OCI-M2 (cell line): ENCODE results near the gene TBC1D22B.
"Not testable (repeated sequence)": the region's sequence is repeated elsewhere in the genome, so short reads cannot be mapped to it uniquely, and the experiment has no call there.

Experiments used
- DNase-seq: peaks from one replicate; lab custom pipeline; 2025; ENCODE audit not compliant: unreplicated experiment; lab: John Stamatoyannopoulos, UW

TBC1D22B gene

DNA sequence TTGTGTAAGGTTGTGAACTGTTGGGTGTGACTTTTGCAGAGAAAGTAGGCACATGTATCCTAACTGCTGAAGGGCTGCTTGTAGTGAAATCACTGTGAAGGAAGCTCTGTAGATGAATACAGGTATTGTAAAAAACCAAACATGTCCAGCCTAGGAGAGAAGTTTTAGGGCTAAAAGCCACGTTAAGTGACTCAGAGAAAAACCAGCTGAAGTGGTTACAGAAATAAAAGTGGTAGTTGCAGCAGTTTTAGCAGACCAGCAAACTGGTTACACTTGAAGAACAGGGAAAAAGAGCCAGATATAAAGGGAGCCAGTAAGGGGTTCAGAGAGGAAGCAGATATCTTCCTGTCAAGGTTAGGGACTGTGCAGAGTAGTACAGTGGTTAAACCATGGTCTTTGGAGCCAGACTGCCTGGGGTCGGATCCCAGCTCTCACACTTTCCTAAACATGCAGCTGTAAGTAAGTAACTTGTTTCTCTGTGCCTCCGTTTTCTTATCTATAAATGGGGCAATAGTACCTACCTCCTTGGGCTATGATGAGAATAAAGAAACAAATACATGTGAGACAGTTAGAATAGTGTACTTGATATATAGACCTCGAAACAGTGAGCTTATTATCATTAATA is 62.4 kb downstream of the TBC1D22B start:
- DNase-seq, result no peak

GRCh38 chr6:37320646-37321045 is 63.1 kb downstream of the TBC1D22B start:
- DNase-seq, result no peak

- no peak for DNase-seq
Observed at GRCh38 chr6:37321101-37321500, 63.5 kb downstream of the TBC1D22B start.

- no peak for DNase-seq
Observed at GRCh38 chr6:37321516-37322415, 64.2 kb downstream of the TBC1D22B start.

- no peak for DNase-seq
Observed at GRCh38 chr6:37323580-37323979, 66.0 kb downstream of the TBC1D22B start.

- DNase-seq, result no peak
Observed at GRCh38 chr6:37324131-37325033, 66.8 kb downstream of the TBC1D22B start.

DNA sequence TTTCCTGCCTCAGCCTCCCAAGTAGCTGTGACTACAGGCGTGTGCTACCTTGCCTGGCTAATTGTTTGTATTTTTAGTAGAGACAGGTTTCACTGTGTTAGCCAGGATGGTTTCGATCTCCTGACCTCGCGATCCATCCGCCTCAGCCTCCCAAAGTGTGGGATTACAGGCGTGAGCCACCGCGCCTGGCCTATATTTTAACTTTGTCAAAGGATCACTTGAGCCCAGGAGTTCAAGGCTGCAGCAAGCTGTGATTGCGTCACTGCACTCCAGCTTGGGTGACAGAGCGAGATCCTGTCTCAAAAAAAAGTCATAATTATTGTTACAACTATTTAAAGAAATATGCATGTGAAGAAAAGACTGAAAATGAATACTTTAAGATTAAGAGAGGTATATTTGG is 72.8 kb downstream of the TBC1D22B start:
- not testable (repeated sequence) for DNase-seq

DNA sequence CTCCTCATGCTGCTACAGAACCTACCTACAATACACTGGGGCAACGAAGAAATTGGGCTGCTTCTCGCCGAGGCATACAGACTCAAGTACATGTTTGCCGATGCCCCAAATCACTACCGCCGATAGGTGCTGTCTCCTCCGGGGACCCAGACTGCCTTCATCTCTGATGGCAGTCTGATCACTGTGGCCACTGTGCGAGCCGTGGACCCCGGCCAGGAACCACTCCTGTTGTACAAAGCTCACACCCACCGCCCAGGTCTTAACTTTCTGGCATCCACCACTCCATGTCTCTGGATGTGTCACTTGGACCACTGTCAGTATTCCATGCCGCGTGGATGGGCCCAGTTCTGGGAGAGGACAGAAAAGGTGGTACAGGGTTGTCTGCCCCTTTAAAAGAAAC is 73.5 kb downstream of the TBC1D22B start:
- no peak for DNase-seq

- DNase-seq, result no peak
Observed at GRCh38 chr6:37332894-37333293, 75.3 kb downstream of the TBC1D22B start.

GRCh38 chr6:37334047-37334446 is 76.5 kb downstream of the TBC1D22B start:
- DNase-seq, result no peak

DNA sequence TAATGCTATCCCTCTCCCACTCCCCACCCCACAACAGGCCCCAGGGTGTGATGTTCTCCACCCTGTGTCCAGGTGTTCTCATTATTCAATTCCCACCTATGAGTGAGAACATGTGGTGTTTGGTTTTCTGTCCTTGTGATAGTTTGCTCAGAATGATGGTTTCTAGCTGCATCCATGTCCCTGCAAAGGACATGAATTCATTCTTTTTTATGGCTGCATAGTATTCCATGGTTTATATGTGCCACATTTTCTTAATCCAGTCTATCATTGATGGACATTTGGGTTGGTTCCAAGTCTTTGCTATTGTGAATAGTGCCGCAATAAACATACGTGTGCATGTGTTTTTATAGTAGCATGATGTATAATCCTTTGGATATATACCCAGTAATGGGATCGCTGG is 80.7 kb downstream of the TBC1D22B start:
- not testable (repeated sequence) for DNase-seq

GRCh38 chr6:37338745-37339255 is 81.2 kb downstream of the TBC1D22B start:
- no peak for DNase-seq

- DNase-seq, result no peak
Observed at GRCh38 chr6:37339741-37340638, 82.4 kb downstream of the TBC1D22B start.

DNA sequence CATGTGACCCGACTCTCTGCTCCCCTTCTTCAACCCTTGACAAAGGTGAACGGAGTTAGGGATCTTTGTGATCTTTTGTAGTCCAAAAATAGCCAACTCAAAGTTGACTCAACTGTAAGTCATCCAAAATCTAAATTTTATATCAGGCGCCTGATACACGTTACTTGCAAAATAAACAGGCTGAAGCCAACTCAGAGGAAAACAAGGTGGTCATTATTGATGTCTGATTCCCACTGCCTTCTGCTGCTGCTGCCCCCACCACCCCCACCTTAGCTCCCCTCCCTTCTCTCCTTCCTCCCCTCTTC is 83.0 kb downstream of the TBC1D22B start:
- no peak for DNase-seq

GRCh38 chr6:37343248-37343647 is 85.7 kb downstream of the TBC1D22B start:
- no peak for DNase-seq

- DNase-seq, result no peak
Observed at GRCh38 chr6:37344308-37344707, 86.7 kb downstream of the TBC1D22B start.

- DNase-seq, result not testable (repeated sequence)
Observed at GRCh38 chr6:37345804-37346203, 88.2 kb downstream of the TBC1D22B start.

DNA sequence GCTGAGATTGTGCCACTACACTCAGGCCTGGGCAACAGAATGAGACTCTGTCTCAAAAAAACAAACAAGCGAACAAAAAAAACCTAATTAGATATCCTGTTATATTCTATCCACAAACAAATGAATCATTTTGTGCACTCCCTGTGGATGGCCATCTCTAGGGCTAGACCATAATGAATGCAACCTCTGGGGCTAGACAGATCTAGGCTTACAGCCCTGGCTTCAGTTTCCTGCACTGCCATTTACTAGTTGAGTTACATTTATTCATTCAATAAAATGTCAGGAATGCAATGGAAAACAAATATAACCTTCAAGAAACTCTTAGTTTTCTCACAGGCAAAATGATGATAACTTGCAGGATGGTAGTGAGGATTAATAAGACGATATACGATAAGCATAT is 89.6 kb downstream of the TBC1D22B start:
- DNase-seq, result no peak

DNA sequence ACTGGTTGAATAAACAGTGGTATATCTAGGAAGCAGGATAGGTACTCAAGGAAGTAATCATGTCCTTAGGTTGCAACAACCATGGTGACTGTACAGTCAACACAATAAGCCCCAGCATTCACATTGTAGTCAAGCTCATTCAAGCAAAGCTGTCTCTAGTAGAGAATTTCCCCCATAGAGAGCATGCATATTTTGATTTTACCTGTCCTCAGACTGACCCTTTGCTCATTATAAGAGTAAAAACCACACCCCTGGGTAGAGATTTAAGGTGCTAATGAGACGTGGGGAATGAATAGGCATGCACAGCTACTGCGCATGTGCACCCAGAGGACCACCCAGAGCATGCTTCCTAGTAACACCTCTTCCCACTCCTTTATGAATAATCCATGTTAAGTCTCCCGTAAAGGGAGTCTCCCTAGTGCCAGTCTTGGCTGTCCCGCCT is 90.1 kb downstream of the TBC1D22B start:
- DNase-seq, result no peak

GRCh38 chr6:37351027-37351426 is 93.5 kb downstream of the TBC1D22B start:
- DNase-seq, result no peak
